ENCODE results near the gene ZFYVE19.

GRCh38 chr15:40823572-40824343, 16.9 kb downstream of the ZFYVE19 start:
- no peak for TF ChIP-seq POLR2A (IDR thresholded peaks at IDR 0.05; ENCODE audit: low read depth, low read length)
- no peak for TF ChIP-seq USF2 (IDR thresholded peaks at IDR 0.05; ENCODE audit: low read depth, low read length)
- no peak for TF ChIP-seq CTCF (conservative IDR thresholded peaks at IDR 0.05; ENCODE audit: low read depth, low read length)
- no peak for TF ChIP-seq BHLHE40 (IDR thresholded peaks at IDR 0.05; ENCODE audit: low read depth, low read length)
- no peak for TF ChIP-seq SMC3 (IDR thresholded peaks at IDR 0.05; ENCODE audit: low read depth, low read length)
- TF ChIP-seq RFX5 (IDR thresholded peaks at IDR 0.05; ENCODE audit: low read depth, low read length): no peak
- TF ChIP-seq RCOR1 (IDR thresholded peaks at IDR 0.05; ENCODE audit: insufficient replicate concordance, low read length): no peak
- no peak for TF ChIP-seq ELK1 (IDR thresholded peaks at IDR 0.05; ENCODE audit: borderline replicate concordance, low read depth, low read length)
